Nephron (organoid): Measurements from ENCODE around the gene RANBP2.

Source experiments
- H3K27ac Mint-ChIP-seq, 3 experiments: 2 replicates each; pipeline ENCODE4 v1.8.0; 2020; ENCODE audit warnings: mixed read lengths in 3 of 3, mild to moderate bottlenecking in 2 of 3, moderate library complexity in 1 of 3
- H3K27me3 Mint-ChIP-seq: 2 replicates; pipeline ENCODE4 v1.8.0; 2021; ENCODE audit warnings: low read depth, mild to moderate bottlenecking, moderate library complexity, mixed read lengths
- H3K36me3 Mint-ChIP-seq: 2 replicates; pipeline ENCODE4 v1.8.0; 2020; ENCODE audit warnings: low read depth, mixed read lengths
- H3K4me1 Mint-ChIP-seq: 2 replicates; pipeline ENCODE4 v1.8.0; 2020; ENCODE audit warnings: mixed read lengths
- H3K4me3 Mint-ChIP-seq, 3 experiments: 2 replicates each; pipeline ENCODE4 v1.8.0; 2020; ENCODE audit warnings: mild to moderate bottlenecking in 3 of 3, mixed read lengths in 3 of 3, moderate library complexity in 2 of 3
- H3K9me3 Mint-ChIP-seq: 2 replicates; pipeline ENCODE4 v1.8.0; 2020; ENCODE audit warnings: mixed read lengths
- CTCF ChIP-seq, 3 experiments: fragments of 200-600 bp; sonication (generic); IDR thresholded peaks; one replicate each; pipeline ENCODE4 v1.5.0; 2021; ENCODE audit warnings: antibody characterized with exemption in 3 of 3; ENCODE audit not compliant: unreplicated experiment in 3 of 3

Gene RANBP2

GRCh38 chr2:108810993-108811957 is 92.0 kb downstream of the RANBP2 start:
- Mint-ChIP-seq H3K9me3 (peaks cover 36% of the 10 kb centered on the region), H3K27ac (no peak overlapping the region), H3K36me3 (peaks cover 84% of the 10 kb centered on the region), H3K4me1 (no peaks in the 10 kb centered on the region), H3K27me3 (no peaks in the 10 kb centered on the region), H3K4me3 (no peak overlapping the region)
- TF ChIP-seq CTCF (IDR thresholded peaks at IDR 0.05; ENCODE audit: unreplicated experiment in 3 of 3) = no peak

- no peaks in the 10 kb centered on the region for H3K27me3 Mint-ChIP-seq
- peaks cover 27% of the 10 kb centered on the region for H3K9me3 Mint-ChIP-seq
- H3K27ac Mint-ChIP-seq = no peak overlapping the region
- H3K36me3 Mint-ChIP-seq = peaks cover 81% of the 10 kb centered on the region
- no peak for TF ChIP-seq CTCF (IDR thresholded peaks at IDR 0.05; ENCODE audit: unreplicated experiment in 3 of 3)
- H3K4me1 Mint-ChIP-seq = no peaks in the 10 kb centered on the region
- no peak overlapping the region for H3K4me3 Mint-ChIP-seq
Measured at GRCh38 chr2:108813732-108814131, 94.5 kb downstream of the RANBP2 start.

GRCh38 chr2:108820482-108820881 is 101.2 kb downstream of the RANBP2 start:
- Mint-ChIP-seq H3K27me3 (no peaks in the 10 kb centered on the region), H3K4me1 (no peaks in the 10 kb centered on the region), H3K9me3 (peaks cover 18% of the 10 kb centered on the region), H3K4me3 (no peak overlapping the region), H3K27ac (no peak overlapping the region), H3K36me3 (peaks cover 83% of the 10 kb centered on the region)
- no peak for TF ChIP-seq CTCF (IDR thresholded peaks at IDR 0.05; ENCODE audit: unreplicated experiment in 3 of 3)

GRCh38 chr2:108823286-108823685 is 104.0 kb downstream of the RANBP2 start:
- H3K36me3 Mint-ChIP-seq = peaks cover 65% of the 10 kb centered on the region
- H3K27me3 Mint-ChIP-seq = no peaks in the 10 kb centered on the region
- H3K9me3 Mint-ChIP-seq = peaks cover 18% of the 10 kb centered on the region
- no peaks in the 10 kb centered on the region for H3K4me1 Mint-ChIP-seq
- H3K27ac Mint-ChIP-seq = no peak overlapping the region
- no peak for TF ChIP-seq CTCF (IDR thresholded peaks at IDR 0.05; ENCODE audit: unreplicated experiment in 3 of 3)
- no peak overlapping the region for H3K4me3 Mint-ChIP-seq

- Mint-ChIP-seq H3K27me3 (no peaks in the 10 kb centered on the region), H3K9me3 (peaks cover 10% of the 10 kb centered on the region), H3K4me3 (no peak overlapping the region), H3K4me1 (no peaks in the 10 kb centered on the region), H3K27ac (no peak overlapping the region), H3K36me3 (peaks cover 55% of the 10 kb centered on the region)
- TF ChIP-seq CTCF (IDR thresholded peaks at IDR 0.05; ENCODE audit: unreplicated experiment in 3 of 3) = no peak
Measured at GRCh38 chr2:108824316-108825070, 105.2 kb downstream of the RANBP2 start.
